Gastroesophageal sphincter (tissue), 4 donors: ENCODE results near the gene BPIFA1. TPM values are rescaled to one million over a fixed set of nuclear protein-coding genes. Genes with fewer than 3 reads are reported as not detected.

Experiments used
- ATAC-seq: fragments of 150-250 bp; one replicate; pipeline ENCODE4 v1.9.1; 2016; ENCODE audit warnings: mild to moderate bottlenecking, moderate library complexity
- H3K27ac ChIP-seq, 4 donors: fragments of 200-600 bp; sonication (generic) in 3 of 4; 1 replicate in 3 of 4; 2 replicates in 1 of 4; pipeline ENCODE4 v1.5.1; 2016 to 2019
- H3K27me3 ChIP-seq: fragments of 200-600 bp; sonication (generic); one replicate; pipeline ENCODE4 v1.5.1; 2019
- H3K36me3 ChIP-seq, 2 donors: fragments of 200-600 bp; sonication (generic); one replicate each; pipeline ENCODE4 v1.5.1; 2019; ENCODE audit warnings: control low read depth in 1 of 2
- H3K4me1 ChIP-seq, 3 donors: fragments of 200-600 bp; sonication (generic); 1 replicate in 2 of 3; 2 replicates in 1 of 3; pipeline ENCODE4 v1.5.1; 2016 to 2019; ENCODE audit warnings: control low read depth in 2 of 3
- H3K4me3 ChIP-seq, 2 donors: fragments of 200-600 bp; sonication (generic); one replicate each; pipeline ENCODE4 v1.5.1; 2019; ENCODE audit warnings: mild to moderate bottlenecking in 1 of 2, moderate library complexity in 1 of 2
- H3K9me3 ChIP-seq, 3 donors: fragments of 200-600 bp; sonication (generic); one replicate each; pipeline ENCODE4 v1.5.1; 2017 to 2019; ENCODE audit warnings: control low read depth in 2 of 3
- EP300 ChIP-seq: sonication (generic); formaldehyde crosslinking; IDR thresholded peaks from one replicate; pipeline ENCODE4 v1.6.1; 2017; ENCODE audit warnings: antibody characterized with exemption, mild to moderate bottlenecking
- POLR2A ChIP-seq, 2 donors: fragments of 450-650 bp; IDR thresholded peaks; one replicate each; pipeline ENCODE4 v1.6.1; 2017; ENCODE audit warnings: antibody characterized with exemption in 2 of 2, mild to moderate bottlenecking in 2 of 2, moderate library complexity in 1 of 2
- POLR2AphosphoS5 ChIP-seq: sonication (generic); formaldehyde crosslinking; IDR thresholded peaks from one replicate; pipeline ENCODE4 v1.6.1; 2017; ENCODE audit warnings: antibody characterized with exemption
- WGBS, 2 donors: methylation state at CpG; one replicate each; pipeline ENCODE4 v1.1.5; 2018; ENCODE audit warnings: low coverage in 1 of 2; 5-methylcytosine and 5-hydroxymethylcytosine counted together
- total RNA-seq, 4 donors: library from RNA; depleted of rRNA; stranded (reverse); fragments of >200 nt; gene quantifications; one replicate each; pipeline ENCODE4 v1.1.0, GENCODE V29; 2016
- TF ChIP-seq, protein P1 (sequence below), 4 experiments: fragments of 200-600 bp in 2 of 4; fragments of 450-650 bp in 2 of 4; sonication (generic) in 1 of 4; IDR thresholded peaks; one replicate each; pipeline ENCODE4 v1.5.1; 2017 to 2019; ENCODE audit warnings: antibody characterized with exemption in 4 of 4, mild to moderate bottlenecking in 2 of 4, moderate library complexity in 2 of 4

BPIFA1 gene
- total RNA-seq, 4 donors from 2014 or later, result not detected

DNA sequence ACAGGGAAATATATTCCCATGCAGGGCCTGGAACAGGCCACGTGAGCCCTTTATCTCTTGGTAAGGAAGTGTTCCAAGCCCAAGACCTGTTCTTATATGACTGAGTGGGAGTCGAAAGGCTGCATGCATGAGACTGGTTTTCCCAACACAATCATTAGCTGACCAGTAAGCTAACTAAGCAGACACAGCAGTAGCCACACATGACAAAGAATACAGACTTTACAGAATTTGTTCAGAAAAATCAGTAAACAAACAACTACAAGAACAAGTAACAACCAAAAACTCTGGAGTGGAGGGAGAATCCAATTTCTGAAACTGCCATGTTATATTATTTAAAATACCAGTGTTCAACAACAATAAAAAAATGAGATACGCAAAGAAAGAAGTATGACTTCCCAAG lies 16.7 kb downstream of the BPIFA1 start:
- H3K36me3 ChIP-seq, result no peaks in the 10 kb centered on the region
- H3K4me1 ChIP-seq, result no peaks in the 10 kb centered on the region
- no peak for ATAC-seq
- H3K9me3 ChIP-seq, result no peaks in the 10 kb centered on the region
- H3K27ac ChIP-seq, result no peak overlapping the region
- peaks cover 5% of the 10 kb centered on the region for H3K27me3 ChIP-seq
- 96 to 100% methylated on average over 2 to 3 of the region's 3 CpGs for WGBS, 2 donors
- TF ChIP-seq POLR2AphosphoS5 (no peak), EP300 (no peak), POLR2A (IDR thresholded peaks at IDR 0.05) (no peak)
- TF ChIP-seq, protein P1, sequence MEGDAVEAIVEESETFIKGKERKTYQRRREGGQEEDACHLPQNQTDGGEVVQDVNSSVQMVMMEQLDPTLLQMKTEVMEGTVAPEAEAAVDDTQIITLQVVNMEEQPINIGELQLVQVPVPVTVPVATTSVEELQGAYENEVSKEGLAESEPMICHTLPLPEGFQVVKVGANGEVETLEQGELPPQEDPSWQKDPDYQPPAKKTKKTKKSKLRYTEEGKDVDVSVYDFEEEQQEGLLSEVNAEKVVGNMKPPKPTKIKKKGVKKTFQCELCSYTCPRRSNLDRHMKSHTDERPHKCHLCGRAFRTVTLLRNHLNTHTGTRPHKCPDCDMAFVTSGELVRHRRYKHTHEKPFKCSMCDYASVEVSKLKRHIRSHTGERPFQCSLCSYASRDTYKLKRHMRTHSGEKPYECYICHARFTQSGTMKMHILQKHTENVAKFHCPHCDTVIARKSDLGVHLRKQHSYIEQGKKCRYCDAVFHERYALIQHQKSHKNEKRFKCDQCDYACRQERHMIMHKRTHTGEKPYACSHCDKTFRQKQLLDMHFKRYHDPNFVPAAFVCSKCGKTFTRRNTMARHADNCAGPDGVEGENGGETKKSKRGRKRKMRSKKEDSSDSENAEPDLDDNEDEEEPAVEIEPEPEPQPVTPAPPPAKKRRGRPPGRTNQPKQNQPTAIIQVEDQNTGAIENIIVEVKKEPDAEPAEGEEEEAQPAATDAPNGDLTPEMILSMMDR (IDR thresholded peaks at IDR 0.05), result no peak
- no peak overlapping the region for H3K4me3 ChIP-seq

DNA sequence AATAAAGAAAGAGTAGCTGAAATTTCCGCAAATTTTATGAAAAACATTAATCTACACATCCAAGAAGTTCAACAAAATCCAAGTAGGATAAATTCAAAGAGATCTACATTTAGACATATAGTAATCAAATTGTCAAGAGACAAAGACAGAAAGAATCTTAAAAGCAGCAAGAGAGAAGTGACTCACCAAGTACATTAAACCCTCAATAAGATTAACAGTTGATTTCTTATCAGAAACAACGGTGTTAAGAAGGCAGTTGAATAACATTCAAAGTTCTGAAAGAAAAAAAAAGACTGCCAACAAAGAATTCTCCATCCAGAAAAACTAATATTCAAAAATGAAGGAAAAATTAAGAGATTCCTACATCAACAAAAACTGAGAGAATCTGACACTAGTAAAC lies 19.2 kb downstream of the BPIFA1 start:
- H3K36me3 ChIP-seq, result no peaks in the 10 kb centered on the region
- no peaks in the 10 kb centered on the region for H3K4me1 ChIP-seq
- no peak overlapping the region for H3K27ac ChIP-seq
- WGBS, 2 donors, result 60 to 69% methylated on average over 2 of the region's 2 CpGs
- peaks cover 5% of the 10 kb centered on the region for H3K27me3 ChIP-seq
- no peaks in the 10 kb centered on the region for H3K9me3 ChIP-seq
- no peak for ATAC-seq
- H3K4me3 ChIP-seq, result no peak overlapping the region
- no peak for TF ChIP-seq POLR2AphosphoS5
- TF ChIP-seq, protein P1 (IDR thresholded peaks at IDR 0.05), result no peak
- TF ChIP-seq POLR2A (IDR thresholded peaks at IDR 0.05), result no peak
- TF ChIP-seq EP300, result no peak

DNA sequence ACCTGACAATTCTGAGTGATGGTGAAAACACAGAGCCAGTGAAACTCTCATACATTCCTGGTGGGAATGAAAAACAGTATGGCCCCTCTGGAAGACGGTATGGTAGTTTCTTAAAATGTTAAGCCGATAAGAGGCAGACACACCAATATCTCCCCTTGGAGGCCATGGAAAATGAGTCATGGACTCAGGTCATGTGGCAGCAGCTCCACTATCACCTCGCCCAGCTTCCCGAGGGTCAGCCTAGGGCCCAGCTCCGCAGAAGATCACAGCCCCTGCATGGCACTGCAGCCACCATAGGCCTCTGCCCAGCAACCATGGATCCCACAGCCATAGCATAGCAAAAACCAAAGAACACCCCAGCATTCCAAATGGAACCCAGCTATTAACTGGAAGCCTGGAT lies 21.4 kb downstream of the BPIFA1 start:
- H3K27ac ChIP-seq, result no peak overlapping the region
- ATAC-seq, result no peak
- H3K4me3 ChIP-seq, result no peak overlapping the region
- peaks cover 0 to 15% (median 0%) of the 10 kb centered on the region in 3 donors for H3K9me3 ChIP-seq
- no peaks in the 10 kb centered on the region for H3K4me1 ChIP-seq
- WGBS, 2 donors, result 63 to 68% methylated on average over 4 to 5 of the region's 5 CpGs
- TF ChIP-seq, protein P1 (IDR thresholded peaks at IDR 0.05), result no peak
- TF ChIP-seq POLR2A (IDR thresholded peaks at IDR 0.05) (no peak), POLR2AphosphoS5 (no peak), EP300 (no peak)
- peaks cover 23% of the 10 kb centered on the region for H3K27me3 ChIP-seq
- no peaks in the 10 kb centered on the region for H3K36me3 ChIP-seq

DNA sequence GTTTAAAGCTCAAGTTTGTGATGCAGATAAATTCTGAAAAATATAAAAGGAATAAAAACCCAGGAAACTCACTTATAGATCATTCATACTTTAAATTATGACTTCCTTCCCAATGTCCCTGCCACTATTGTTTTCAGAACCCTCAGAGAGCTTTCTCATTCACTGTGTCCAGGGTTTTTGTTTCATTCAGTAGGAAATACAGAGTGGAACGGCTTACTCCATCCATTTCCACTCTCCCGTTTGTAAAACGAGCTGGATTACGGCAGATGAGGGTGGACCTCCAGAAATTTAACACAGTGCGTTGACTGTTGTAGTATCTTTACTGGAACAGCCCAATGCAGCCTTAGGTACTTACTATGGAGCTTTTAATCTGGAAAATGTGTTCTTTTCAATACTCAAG lies 23.6 kb downstream of the BPIFA1 start:
- WGBS, 2 donors, result 38 to 64% methylated on average over 2 to 5 of the region's 5 CpGs
- Histone ChIP-seq H3K4me1 (no peaks in the 10 kb centered on the region), H3K27ac (no peak overlapping the region), H3K9me3 (peaks cover 0 to 15% (median 0%) of the 10 kb centered on the region in 3 donors), H3K27me3 (peaks cover 36% of the 10 kb centered on the region), H3K36me3 (no peaks in the 10 kb centered on the region), H3K4me3 (no peak overlapping the region)
- TF ChIP-seq POLR2A (IDR thresholded peaks at IDR 0.05) (no peak), EP300 (no peak), POLR2AphosphoS5 (no peak)
- TF ChIP-seq, protein P1 (IDR thresholded peaks at IDR 0.05), result no peak
- no peak for ATAC-seq

DNA sequence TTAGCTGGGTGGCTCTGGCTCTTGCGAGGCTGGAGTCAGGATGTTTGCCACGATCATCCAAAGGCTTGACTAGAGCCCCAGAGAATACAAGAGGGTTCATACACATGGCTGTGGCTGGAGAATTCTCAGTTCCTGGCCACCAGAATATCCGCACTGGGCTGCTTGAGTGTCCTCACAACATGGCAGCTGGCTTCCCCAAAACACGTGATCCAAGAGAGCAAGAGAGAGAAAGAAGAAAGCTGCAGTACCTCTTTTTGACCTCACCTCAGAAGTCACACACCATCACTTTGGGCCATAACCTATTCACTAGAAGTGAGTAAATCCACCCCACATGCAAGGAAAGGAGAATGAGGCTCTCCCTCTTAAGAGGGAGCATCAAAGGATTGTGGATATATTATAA lies 25.7 kb downstream of the BPIFA1 start:
- WGBS, 2 donors, result 57% methylated on average over 2 of the region's 4 CpGs; no CpG with 5 or more reads in 1 of the 2 donors
- H3K4me1 ChIP-seq, result no peaks in the 10 kb centered on the region
- no peaks in the 10 kb centered on the region for H3K36me3 ChIP-seq
- no peak overlapping the region for H3K27ac ChIP-seq
- no peak for ATAC-seq
- no peak overlapping the region for H3K4me3 ChIP-seq
- peaks cover 55% of the 10 kb centered on the region for H3K27me3 ChIP-seq
- H3K9me3 ChIP-seq, result peaks cover 0 to 15% (median 0%) of the 10 kb centered on the region in 3 donors
- TF ChIP-seq EP300, result no peak
- TF ChIP-seq, protein P1 (IDR thresholded peaks at IDR 0.05), result no peak
- no peak for TF ChIP-seq POLR2AphosphoS5
- TF ChIP-seq POLR2A (IDR thresholded peaks at IDR 0.05), result no peak
